22Rv1 (cell line): ENCODE measurements around the gene CCDC146.

ENCODE experiments used
- CTCF ChIP-seq: fragments of 450-650 bp; IDR thresholded peaks from 2 replicates; pipeline ENCODE4 v1.5.1; 2017; ENCODE audit warnings: mild to moderate bottlenecking
- ZFX ChIP-seq: fragments of 450-650 bp; IDR thresholded peaks from 2 replicates; pipeline ENCODE4 v1.6.1; 2017; ENCODE audit warnings: antibody characterized with exemption, borderline replicate concordance

- TF ChIP-seq CTCF (no peak), ZFX (no peak)
Measured at GRCh38 chr7:77338260-77338659, 215.8 kb downstream of the CCDC146 start.
